ENCODE measurements around the gene ZNF835.

The ZNF835 gene

DNA sequence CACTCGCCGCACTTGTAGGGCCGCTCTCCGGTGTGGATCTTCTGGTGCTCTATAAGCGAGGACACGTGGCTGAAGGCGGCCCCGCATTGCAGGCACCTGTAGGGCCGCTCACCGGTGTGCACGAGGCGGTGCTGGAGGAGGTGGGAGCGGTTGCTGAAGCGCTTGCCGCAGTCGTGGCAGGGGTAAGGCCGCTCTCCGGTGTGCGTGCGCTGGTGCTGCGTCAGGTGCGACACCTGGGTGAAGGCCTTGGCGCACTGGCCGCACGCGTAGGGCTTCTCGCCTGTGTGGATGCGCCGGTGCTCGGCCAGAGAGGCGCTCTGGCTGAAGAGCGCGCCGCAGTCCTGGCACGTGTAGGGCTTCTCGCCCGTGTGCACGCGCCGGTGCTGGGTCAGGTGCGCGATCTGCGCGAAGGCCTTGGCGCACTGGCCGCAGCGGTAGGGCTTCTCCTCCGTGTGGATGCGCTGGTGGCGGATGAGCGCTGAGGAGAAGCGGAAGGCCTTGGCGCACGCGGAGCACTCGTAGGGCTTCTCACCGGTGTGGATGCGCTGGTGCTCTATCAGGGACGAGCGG lies 7.5 kb downstream of the ZNF835 start:
- DNase-seq (ENCODE audit: low read depth): no peak

GRCh38 chr19:56661248-56661647 lies 10.3 kb downstream of the ZNF835 start:
- DNase-seq (ENCODE audit: low read depth): no peak

DNA sequence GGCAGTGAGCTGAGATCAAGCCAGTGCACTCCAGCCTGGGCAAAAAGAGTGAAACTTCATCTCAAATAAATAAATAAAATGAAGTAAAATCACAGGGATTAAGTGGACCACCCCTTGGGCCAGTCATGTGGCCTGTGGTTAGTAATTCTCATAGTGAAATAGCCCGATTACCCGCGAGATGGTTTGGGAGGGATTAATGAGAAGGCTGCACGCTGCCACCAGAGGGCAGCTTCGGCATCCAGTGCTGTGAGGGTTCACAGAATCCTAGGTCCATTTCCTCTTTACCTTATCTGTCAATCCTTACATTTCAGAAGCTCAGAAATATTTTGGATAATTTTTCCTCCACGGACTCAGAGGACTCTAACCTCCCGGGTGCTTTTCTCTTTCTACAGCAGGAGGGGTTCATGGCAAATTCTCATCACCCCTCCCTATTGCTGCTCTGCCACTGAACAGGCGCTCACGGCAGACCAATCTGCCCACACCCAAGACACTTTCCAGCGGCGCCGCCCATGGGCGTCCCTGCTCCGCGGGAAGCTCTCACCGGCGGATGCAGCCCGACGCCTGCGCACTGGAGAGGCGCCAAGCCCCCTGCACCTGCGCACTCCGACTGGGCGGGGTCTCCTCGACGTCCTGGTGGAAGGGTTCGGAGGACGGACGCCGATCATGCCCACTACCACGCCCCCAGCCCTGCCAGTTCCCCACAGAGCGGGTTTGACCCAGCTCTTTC lies 11.0 kb downstream of the ZNF835 start:
- DNase-seq (ENCODE audit: low read depth): no peak

DNA sequence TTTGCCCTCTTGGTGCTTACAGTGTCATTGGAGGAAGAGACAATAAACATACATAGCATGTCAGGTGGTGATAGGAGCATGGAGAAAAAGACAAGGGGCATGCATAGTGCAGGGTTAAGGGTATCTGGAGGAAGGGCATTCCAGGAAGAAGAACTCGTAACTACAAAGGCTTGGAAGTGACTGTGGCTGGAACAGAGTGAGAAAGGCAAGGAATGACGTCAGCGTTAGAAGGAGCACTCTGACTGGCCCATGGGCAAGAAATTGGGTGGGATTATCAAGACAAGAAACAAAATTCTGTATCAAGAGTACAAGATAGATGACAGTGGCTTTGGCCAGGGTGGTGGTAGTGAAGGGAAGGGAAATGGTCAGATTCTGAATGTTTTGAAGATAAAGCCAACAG lies 17.4 kb downstream of the ZNF835 start:
- DNase-seq (ENCODE audit: low read depth): no peak

GRCh38 chr19:56643460-56643955 lies 28.0 kb downstream of the ZNF835 start:
- no peak for DNase-seq (ENCODE audit: low read depth)

DNA sequence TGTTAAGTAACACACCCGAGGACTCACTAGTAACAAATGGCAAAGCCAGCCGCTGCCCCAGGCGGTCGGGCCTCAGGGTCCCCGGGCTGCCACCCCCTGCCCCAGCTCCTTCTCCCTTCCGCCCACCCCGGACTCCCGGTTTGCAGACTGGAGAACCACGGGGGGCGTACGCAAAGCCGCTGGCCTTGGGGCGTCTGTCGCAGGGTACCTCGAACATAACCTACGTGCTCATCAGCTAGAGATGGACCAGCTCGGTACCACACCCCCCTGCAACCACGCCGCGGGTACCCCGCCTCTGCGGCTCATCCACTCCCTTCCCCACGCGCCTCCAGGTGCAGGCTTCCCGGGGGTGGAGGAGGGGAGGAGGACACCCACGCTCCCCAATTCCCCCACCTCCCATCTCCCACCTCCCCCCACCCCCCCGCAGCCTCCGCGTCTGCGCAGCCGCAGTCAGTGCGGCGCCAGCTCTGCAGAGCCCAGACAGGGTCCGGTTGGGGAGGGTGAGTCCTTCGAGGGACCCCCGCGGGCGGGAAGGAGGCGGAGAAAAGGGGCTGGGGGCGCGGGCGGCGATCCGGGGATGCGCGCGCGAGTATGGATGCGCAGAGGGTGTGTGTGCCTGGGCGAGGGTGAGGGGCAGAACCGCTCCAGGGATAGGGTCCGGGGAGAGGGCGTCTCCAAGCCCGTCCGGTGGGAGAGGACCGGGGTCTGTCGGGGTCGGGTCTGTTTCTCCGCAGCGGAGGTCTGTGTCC lies 28.7 kb downstream of the ZNF835 start, which contains the start of gene SMIM17:
TSS of gene SMIM17 (plus strand) at position 449 of the 749 bp plus-strand sequence. CDS start 2,509 bp downstream, outside the sequence.
- DNase-seq (ENCODE audit: low read depth): no peak

- DNase-seq (ENCODE audit: low read depth): no peak
Measured at GRCh38 chr19:56639217-56639616, 32.3 kb downstream of the ZNF835 start.

DNA sequence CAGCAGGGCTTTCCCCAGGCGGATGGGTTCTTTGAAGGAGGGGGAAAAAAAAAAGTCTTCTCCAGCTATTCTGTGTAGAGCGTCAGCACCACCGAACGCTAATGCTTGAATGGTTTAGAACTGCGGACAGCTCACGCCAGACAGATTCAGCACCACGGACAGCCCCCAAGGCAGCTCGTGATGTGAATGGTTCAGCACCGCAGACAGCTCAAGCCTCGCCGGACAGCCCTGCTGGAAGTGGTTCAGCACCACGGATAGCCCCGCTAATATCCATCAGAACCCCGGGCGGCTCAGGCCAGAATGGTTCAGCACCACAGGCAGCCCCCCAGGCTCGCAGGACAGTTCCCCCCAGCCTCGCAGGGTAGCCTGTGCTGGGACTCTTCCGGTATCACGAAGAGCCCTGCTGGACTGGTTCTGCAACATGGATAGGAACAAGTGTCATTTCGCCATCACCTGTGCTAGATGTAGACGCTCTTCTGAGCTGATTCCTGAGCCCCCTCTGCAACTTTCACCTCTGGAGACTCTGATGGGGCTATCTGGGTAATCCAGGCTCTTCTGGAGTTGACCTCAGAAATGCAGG lies 33.5 kb downstream of the ZNF835 start:
- no peak for DNase-seq (ENCODE audit: low read depth)

GRCh38 chr19:56633021-56633420 lies 38.5 kb downstream of the ZNF835 start:
- DNase-seq (ENCODE audit: low read depth): no peak

GRCh38 chr19:56625708-56626107 lies 45.8 kb downstream of the ZNF835 start:
- DNase-seq (ENCODE audit: low read depth): no peak

DNA sequence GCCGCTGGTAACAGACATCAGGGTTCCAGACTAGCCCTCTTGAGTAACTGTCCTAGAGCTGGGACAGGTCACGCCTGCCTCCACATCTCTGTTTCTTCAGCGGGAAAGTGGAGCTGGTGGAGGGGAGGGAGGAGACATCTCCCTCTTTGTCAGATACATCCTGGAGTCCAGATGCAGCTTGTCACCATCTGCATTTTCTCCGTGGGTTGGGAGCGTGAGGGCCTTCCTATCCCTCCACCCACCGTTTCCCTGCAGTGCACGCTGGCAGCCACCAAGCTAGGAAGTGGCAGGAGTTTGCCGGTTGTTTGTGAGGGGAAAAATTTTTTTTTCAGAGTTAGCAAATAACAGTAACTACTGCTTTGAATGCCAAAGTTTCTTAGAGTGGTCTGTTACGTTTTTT lies 48.6 kb downstream of the ZNF835 start:
- no peak for DNase-seq (ENCODE audit: low read depth)

DNA sequence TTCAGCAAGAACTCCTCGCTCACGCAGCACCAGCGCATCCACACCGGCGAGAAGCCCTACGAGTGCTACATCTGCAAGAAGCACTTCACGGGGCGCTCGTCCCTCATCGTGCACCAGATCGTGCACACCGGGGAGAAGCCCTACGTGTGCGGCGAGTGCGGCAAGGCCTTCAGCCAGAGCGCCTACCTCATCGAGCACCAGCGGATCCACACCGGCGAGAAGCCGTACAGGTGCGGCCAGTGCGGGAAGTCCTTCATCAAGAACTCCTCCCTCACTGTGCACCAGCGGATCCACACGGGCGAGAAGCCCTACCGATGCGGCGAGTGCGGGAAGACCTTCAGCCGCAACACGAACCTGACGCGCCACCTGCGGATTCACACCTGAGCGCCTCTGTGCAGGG lies 49.2 kb downstream of the ZNF835 start:
- DNase-seq (ENCODE audit: low read depth): no peak

GRCh38 chr19:56619121-56619520 lies 52.4 kb downstream of the ZNF835 start:
- DNase-seq (ENCODE audit: low read depth): no peak

GRCh38 chr19:56617531-56617930 lies 54.0 kb downstream of the ZNF835 start:
- DNase-seq (ENCODE audit: low read depth): no peak

DNA sequence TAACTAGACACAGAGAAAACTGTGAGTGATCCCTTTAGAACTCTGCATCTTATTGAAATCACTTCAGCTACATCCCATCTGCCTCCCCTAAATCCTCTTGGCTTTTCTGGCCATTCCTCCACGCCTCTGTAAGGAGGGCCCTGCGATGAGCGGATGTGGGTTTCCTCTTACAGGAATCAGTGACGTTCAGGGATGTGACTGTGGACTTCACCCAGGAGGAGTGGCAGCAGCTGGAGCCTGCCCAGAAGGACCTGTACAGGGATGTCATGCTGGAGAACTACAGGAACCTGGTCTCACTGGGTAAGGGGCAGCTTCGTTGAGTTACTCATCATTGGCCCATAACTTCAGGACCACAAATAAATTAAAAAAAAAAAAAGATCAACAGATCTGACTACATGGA lies 57.9 kb downstream of the ZNF835 start:
- DNase-seq (ENCODE audit: low read depth): no peak

GRCh38 chr19:56612737-56613136 lies 58.8 kb downstream of the ZNF835 start:
- DNase-seq (ENCODE audit: low read depth): no peak

Measured in stimulated activated CD8-positive, alpha-beta memory T cell treated with anti-CD3 and anti-CD28 coated beads, Interleukin-15, amount 100 ng/mL, for 1 hour (primary cell).